Tibial nerve (tissue), 3 donors: ENCODE results near the gene PRXL2A.

ENCODE experiments used
- CTCF ChIP-seq, 5 experiments: fragments of 200-600 bp in 3 of 5; fragments of 450-650 bp in 2 of 5; sonication (generic) in 3 of 5; IDR thresholded peaks; one replicate each; pipeline ENCODE4 v1.5.1; 2016 to 2019; ENCODE audit warnings: antibody characterized with exemption in 5 of 5, mild to moderate bottlenecking in 3 of 5, moderate library complexity in 2 of 5
- POLR2A ChIP-seq, 2 donors: fragments of 450-650 bp; IDR thresholded peaks; one replicate each; pipeline ENCODE4 v1.6.1; 2017; ENCODE audit warnings: antibody characterized with exemption in 2 of 2, mild to moderate bottlenecking in 2 of 2, moderate library complexity in 2 of 2

GRCh38 chr10:80465451-80465835 is 57.1 kb downstream of the PRXL2A start:
- TF ChIP-seq CTCF (IDR thresholded peaks at IDR 0.05) (no peak), POLR2A (IDR thresholded peaks at IDR 0.05) (no peak)
